ENCODE data around the gene MTHFSD.

MTHFSD gene

GRCh38 chr16:86514481-86515376 lies 40.3 kb downstream of the MTHFSD start:
- DNase-seq (ENCODE audit: low spot score): no peak

GRCh38 chr16:86513471-86514277 lies 41.4 kb downstream of the MTHFSD start:
- no peak for DNase-seq (ENCODE audit: low spot score)

- no peak for DNase-seq (ENCODE audit: low spot score)
Observed at GRCh38 chr16:86512860-86513470, 42.1 kb downstream of the MTHFSD start.

GRCh38 chr16:86512301-86512859 lies 42.7 kb downstream of the MTHFSD start:
- DNase-seq (ENCODE audit: low spot score): no peak

DNA sequence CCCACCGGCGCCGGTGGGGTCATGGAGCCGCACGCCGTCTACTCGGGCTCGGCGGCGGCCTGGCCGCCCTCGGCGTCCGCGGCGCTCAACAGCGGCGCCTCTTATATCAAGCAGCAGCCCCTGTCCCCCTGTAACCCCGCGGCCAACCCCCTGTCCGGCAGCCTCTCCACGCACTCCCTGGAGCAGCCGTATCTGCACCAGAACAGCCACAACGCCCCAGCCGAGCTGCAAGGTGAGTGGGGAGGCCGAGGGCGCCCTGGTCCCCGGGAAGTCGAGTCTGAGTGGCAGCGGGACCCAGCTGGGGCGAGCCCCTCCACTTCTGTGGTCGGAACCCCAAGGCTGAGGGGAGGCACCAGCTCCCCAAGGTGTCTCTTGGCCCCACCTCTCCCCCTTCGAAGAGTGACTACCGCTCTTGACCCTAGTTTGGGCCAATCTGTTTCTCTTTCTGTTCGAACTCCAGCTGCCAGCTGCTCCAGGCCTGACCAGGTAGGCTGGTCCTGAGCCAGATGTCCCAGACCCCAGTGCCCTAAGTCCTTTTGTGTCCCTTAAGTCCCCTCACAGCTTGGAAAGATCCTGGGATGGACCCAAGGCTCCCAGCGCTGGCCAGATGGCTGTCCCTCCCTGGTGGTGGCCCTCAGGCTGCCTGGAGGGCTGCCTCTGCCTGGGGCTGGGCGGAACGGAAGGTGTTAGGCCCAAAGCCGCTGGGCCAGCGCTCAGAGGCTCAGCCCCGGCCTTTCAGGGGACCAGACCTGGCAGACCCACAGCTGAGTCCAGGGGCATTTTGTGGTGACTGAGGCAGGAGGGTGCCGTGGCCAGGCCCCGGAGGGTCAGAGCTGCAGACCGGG lies 43.5 kb downstream of the MTHFSD start:
- DNase-seq (ENCODE audit: low spot score): no peak

GRCh38 chr16:86510465-86511261 lies 44.4 kb downstream of the MTHFSD start, which contains the start of gene FOXF1:
Gene FOXF1 (plus strand): TSS chr16:86510527. CDS start chr16:86510570, 43 bp downstream.
- no peak for DNase-seq (ENCODE audit: low spot score)

GRCh38 chr16:86509759-86510464 lies 45.1 kb downstream of the MTHFSD start:
- no peak for DNase-seq (ENCODE audit: low spot score)

DNA sequence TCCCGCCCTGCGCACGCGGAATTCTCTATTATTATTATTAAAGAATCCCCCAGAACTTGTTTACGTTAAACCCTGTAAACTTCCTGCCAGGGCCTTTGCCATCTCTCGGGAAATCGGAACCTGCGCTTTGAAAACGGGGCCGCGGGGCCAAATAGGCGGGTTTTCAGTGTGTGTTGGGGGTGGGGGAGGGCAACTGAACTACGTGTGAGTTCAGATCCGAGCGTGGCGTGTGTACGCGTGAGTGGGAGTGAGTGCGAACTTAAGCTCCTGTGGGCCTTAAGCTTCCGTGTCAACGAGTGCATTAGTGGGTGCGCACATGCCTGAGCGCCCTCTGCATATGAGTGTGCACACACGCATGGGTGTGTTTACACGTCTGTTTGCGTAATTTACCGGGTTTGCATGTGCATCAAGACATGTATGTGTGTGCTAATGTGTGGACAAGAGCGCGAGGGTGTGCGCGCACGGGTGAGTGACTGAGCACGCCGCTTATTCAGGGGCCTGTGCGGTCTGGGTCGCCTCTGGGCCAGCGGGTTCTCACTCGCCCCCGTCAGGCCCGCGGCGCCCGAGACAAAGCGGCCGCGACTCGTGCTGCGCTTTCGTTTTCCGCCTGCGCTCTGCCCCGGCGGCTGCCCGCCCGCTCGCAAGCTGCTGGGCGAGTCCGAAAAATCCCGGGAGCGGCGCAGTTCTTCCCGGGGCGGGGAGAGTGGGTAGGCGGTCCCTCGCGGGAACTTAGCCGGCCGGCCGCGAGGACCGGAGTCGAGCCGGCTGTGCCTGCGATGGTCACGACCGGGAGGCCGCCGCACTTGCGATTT lies 45.9 kb downstream of the MTHFSD start:
- no peak for DNase-seq (ENCODE audit: low spot score)

DNA sequence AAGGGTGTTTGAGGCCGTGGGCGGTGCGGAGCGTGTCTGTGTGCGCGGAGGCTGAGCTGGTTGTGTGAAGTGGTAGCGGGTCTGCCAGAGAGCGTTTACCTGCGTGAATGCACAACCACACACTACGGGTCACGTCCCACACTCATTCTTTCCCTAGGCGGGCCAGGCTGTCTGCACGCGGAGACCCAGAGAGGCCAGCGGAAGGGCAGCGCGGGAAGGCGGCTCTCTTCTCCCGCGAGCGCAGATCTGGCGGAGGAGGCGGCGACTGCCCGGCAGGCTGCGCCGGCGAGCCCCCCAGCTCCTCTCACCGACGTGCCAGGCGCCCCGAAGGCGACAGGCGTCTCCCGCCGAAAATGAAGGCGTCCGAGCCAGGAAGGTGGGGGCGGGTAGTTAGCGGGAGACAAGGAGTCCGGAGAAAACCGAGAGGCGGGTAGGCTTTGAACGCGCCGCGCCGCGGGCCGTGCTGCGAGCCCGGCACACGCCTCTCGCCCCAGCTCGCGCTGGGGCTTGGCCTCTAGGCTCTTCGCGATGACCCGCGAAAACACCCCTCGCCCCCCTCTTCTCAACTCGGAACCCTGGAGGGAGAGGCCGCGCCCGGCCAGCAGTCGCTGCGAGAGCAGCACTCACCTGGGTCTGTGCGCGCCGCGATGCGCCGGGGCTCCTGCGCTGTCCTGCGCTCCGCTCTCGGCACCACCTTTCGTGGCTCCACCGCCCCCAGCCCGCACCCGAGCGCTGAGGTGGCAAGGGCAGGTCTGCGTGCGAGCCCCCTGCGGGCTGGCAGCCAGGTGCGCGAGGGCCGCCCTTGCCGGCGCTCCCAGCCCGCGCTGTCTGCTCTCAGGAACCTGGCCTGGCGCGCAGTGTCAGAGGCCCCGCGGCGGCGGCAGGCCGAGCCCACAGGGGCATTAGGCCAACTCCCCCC lies 46.7 kb downstream of the MTHFSD start:
- DNase-seq (ENCODE audit: low spot score): no peak

GRCh38 chr16:86507173-86508027 lies 47.6 kb downstream of the MTHFSD start:
- DNase-seq (ENCODE audit: low spot score): no peak

GRCh38 chr16:86505899-86506864 lies 48.9 kb downstream of the MTHFSD start:
- no peak for DNase-seq (ENCODE audit: low spot score)

DNA sequence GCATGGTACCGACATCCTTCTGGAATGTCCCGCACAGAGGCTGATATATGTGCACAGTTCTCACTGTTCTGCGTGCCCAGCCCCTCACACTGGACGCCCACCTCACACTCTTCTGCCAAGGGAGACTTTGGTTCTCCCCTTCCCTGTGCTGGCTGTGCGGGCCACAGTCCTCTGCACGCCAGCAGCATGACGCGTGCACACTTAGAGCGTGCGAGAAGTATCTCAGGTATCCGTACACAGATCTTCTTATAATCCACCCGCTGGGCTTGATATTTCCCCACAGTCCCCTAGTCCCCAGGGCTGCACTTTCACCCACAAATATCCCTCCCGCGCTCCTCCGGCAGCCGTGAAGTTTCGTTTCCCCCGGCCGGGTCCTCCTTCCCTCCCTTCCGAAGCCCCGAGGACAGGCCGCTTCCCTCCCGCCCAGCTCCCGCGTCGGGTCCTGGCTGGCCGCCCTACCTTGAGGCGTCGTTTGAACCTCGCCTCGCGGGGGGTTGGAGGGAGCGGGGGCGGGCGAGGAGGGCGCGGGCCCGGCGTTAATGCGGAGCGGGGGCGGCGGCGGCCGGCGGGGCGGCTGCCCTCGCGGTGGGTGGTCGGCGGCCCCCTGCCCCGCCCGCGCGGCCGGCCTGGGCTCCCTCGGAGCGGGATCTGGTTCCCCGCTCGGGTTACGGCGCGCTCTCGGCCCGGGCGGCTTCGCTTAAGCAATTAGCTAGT lies 49.7 kb downstream of the MTHFSD start:
- DNase-seq (ENCODE audit: low spot score): no peak

DNA sequence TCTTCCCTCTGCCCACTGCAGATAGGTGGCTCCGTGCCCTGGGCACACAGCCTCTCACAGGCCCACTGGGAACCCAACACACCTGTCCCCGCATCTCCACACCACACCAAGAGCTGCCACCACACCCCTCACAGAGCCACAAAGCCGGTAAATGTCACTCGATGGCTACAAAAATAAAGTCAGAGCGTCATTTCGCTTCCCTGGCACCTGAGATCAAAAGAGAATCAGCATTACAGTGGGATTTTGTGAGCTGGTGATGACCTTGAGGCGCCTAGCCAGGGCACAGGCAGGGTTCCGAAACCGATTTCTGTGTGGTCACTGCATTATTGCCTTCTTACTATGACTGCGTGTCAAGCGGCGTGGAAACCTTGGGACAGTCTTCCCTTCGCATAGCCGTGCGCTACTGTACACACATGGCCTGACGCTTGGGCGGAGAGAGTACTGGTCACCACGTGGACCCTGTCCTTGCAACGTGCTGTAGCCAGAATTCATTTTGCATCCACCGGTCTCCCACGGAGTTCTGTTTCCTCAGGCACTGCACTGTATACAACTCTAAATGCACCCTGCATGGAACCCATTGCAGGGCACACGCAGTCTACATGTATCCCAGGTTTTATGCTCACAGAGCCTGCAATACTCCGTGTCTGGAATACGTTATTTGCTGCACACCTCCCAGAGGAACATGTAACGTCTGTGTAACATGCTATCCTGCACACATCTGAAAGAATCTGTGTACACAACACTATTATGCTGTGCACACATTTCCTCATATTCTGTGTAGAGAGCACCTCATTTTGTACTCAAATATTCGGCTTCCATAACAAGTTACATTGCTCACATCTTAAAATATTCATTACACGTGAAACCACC lies 50.5 kb downstream of the MTHFSD start:
- DNase-seq (ENCODE audit: low spot score): no peak

- DNase-seq (ENCODE audit: low spot score): no peak
Observed at GRCh38 chr16:86503830-86504229, 51.2 kb downstream of the MTHFSD start.
